ENCODE data around the gene NPTN.

Gene NPTN

GRCh38 chr15:73517566-73517965 is 115.6 kb downstream of the NPTN start:
- no peak for DNase-seq

DNA sequence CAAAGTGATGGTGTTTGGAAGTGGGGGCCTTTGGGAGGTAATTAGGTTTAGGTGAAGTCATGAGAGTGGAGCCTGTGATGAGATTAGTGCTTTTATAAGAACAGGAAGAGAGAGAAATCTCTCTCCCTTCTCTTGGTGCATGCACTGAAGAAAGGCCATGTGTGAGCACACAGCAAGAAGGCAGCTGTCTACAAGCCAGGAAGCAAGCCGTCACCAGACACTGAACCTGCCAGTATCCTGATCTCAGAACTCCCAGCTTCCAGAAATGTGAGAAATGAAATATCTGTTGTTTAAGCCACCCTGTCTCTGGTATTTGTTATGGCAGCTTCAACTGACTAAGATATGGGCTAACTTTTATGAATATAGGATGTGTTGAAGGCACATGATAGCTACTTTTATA is 117.7 kb downstream of the NPTN start:
- no peak for DNase-seq

Measured in fibroblast of upper back skin (primary cell).